ENCODE measurements around the gene ADCY1.

ADCY1 gene

GRCh38 chr7:45566961-45567360, 7.2 kb upstream of the ADCY1 start:
- H3K36me3 ChIP-seq (ENCODE audit: control insufficient read depth, insufficient read depth, low read length): no peaks in the 10 kb centered on the region
- no peak overlapping the region for H3K9ac ChIP-seq (ENCODE audit: low read depth, low read length)
- no peaks in the 10 kb centered on the region; the same call in 1 of the 2 replicates for H3K27me3 ChIP-seq (ENCODE audit: control insufficient read depth, insufficient read depth, low read length)
- no peak overlapping the region for H3K4me3 ChIP-seq (ENCODE audit: low read depth, low read length)
- no peak overlapping the region for H3K27ac ChIP-seq (ENCODE audit: low read depth, low read length)
- H3K9me3 ChIP-seq (ENCODE audit: control insufficient read depth, insufficient read depth, low read length): no peaks in the 10 kb centered on the region
- peaks cover 30% of the 10 kb centered on the region for H3K4me1 ChIP-seq (ENCODE audit: control insufficient read depth, insufficient read depth, low read length)

- H3K27ac ChIP-seq (ENCODE audit: low read depth, low read length): no peak overlapping the region
- H3K9me3 ChIP-seq (ENCODE audit: control insufficient read depth, insufficient read depth, low read length): no peaks in the 10 kb centered on the region
- no peaks in the 10 kb centered on the region for H3K36me3 ChIP-seq (ENCODE audit: control insufficient read depth, insufficient read depth, low read length)
- peaks cover 26% of the 10 kb centered on the region for H3K4me1 ChIP-seq (ENCODE audit: control insufficient read depth, insufficient read depth, low read length)
- peaks cover 7% of the 10 kb centered on the region for H3K27me3 ChIP-seq (ENCODE audit: control insufficient read depth, insufficient read depth, low read length)
- no peak overlapping the region for H3K4me3 ChIP-seq (ENCODE audit: low read depth, low read length)
- no peak overlapping the region for H3K9ac ChIP-seq (ENCODE audit: low read depth, low read length)
Observed at GRCh38 chr7:45567713-45568112, 6.5 kb upstream of the ADCY1 start.

GRCh38 chr7:45568536-45569289, 5.5 kb upstream of the ADCY1 start:
- H3K9me3 ChIP-seq (ENCODE audit: control insufficient read depth, insufficient read depth, low read length): no peaks in the 10 kb centered on the region
- H3K36me3 ChIP-seq (ENCODE audit: control insufficient read depth, insufficient read depth, low read length): no peaks in the 10 kb centered on the region
- H3K27ac ChIP-seq (ENCODE audit: low read depth, low read length): no peak overlapping the region
- peaks cover 16% of the 10 kb centered on the region for H3K4me1 ChIP-seq (ENCODE audit: control insufficient read depth, insufficient read depth, low read length)
- peaks cover 17% of the 10 kb centered on the region for H3K27me3 ChIP-seq (ENCODE audit: control insufficient read depth, insufficient read depth, low read length)
- H3K4me3 ChIP-seq (ENCODE audit: low read depth, low read length): no peak overlapping the region
- H3K9ac ChIP-seq (ENCODE audit: low read depth, low read length): no peak overlapping the region

- no peaks in the 10 kb centered on the region for H3K36me3 ChIP-seq (ENCODE audit: control insufficient read depth, insufficient read depth, low read length)
- peaks cover 10% of the 10 kb centered on the region for H3K4me1 ChIP-seq (ENCODE audit: control insufficient read depth, insufficient read depth, low read length)
- H3K27ac ChIP-seq (ENCODE audit: low read depth, low read length): no peak overlapping the region
- no peak overlapping the region for H3K4me3 ChIP-seq (ENCODE audit: low read depth, low read length)
- H3K9ac ChIP-seq (ENCODE audit: low read depth, low read length): no peak overlapping the region
- peaks cover 21% of the 10 kb centered on the region for H3K27me3 ChIP-seq (ENCODE audit: control insufficient read depth, insufficient read depth, low read length)
- no peaks in the 10 kb centered on the region for H3K9me3 ChIP-seq (ENCODE audit: control insufficient read depth, insufficient read depth, low read length)
Observed at GRCh38 chr7:45569290-45569685, 4.9 kb upstream of the ADCY1 start.

GRCh38 chr7:45570797-45571196, 3.4 kb upstream of the ADCY1 start:
- Histone ChIP-seq H3K36me3 (ENCODE audit: control insufficient read depth, insufficient read depth, low read length) (no peaks in the 10 kb centered on the region), H3K4me1 (ENCODE audit: control insufficient read depth, insufficient read depth, low read length) (peaks cover 3% of the 10 kb centered on the region; the same call in 1 of the 2 replicates), H3K27ac (ENCODE audit: low read depth, low read length) (no peak overlapping the region), H3K4me3 (ENCODE audit: low read depth, low read length) (no peak overlapping the region), H3K9me3 (ENCODE audit: control insufficient read depth, insufficient read depth, low read length) (no peaks in the 10 kb centered on the region), H3K9ac (ENCODE audit: low read depth, low read length) (no peak overlapping the region), H3K27me3 (ENCODE audit: control insufficient read depth, insufficient read depth, low read length) (peaks cover 33% of the 10 kb centered on the region)

GRCh38 chr7:45573204-45573603, 964 bp upstream of the ADCY1 start:
- no peak overlapping the region for H3K27ac ChIP-seq (ENCODE audit: low read depth, low read length)
- H3K9me3 ChIP-seq (ENCODE audit: control insufficient read depth, insufficient read depth, low read length): no peaks in the 10 kb centered on the region
- H3K27me3 ChIP-seq (ENCODE audit: control insufficient read depth, insufficient read depth, low read length): peaks cover 45% of the 10 kb centered on the region
- no peak overlapping the region for H3K4me3 ChIP-seq (ENCODE audit: low read depth, low read length)
- H3K36me3 ChIP-seq (ENCODE audit: control insufficient read depth, insufficient read depth, low read length): no peaks in the 10 kb centered on the region; the same call in 1 of the 2 replicates
- H3K9ac ChIP-seq (ENCODE audit: low read depth, low read length): no peak overlapping the region
- H3K4me1 ChIP-seq (ENCODE audit: control insufficient read depth, insufficient read depth, low read length): peaks cover 20% of the 10 kb centered on the region; the same call in 1 of the 2 replicates

- H3K4me3 ChIP-seq (ENCODE audit: low read depth, low read length): peak overlapping the region; percentile 70; the same call in 1 of the 2 replicates
- no peaks in the 10 kb centered on the region for H3K9me3 ChIP-seq (ENCODE audit: control insufficient read depth, insufficient read depth, low read length)
- no peak overlapping the region for H3K9ac ChIP-seq (ENCODE audit: low read depth, low read length)
- no peaks in the 10 kb centered on the region; the same call in 1 of the 2 replicates for H3K36me3 ChIP-seq (ENCODE audit: control insufficient read depth, insufficient read depth, low read length)
- H3K4me1 ChIP-seq (ENCODE audit: control insufficient read depth, insufficient read depth, low read length): peaks cover 22% of the 10 kb centered on the region; the same call in 1 of the 2 replicates
- H3K27ac ChIP-seq (ENCODE audit: low read depth, low read length): no peak overlapping the region
- H3K27me3 ChIP-seq (ENCODE audit: control insufficient read depth, insufficient read depth, low read length): peaks cover 45% of the 10 kb centered on the region
Observed at GRCh38 chr7:45574416-45574668, 174 bp downstream of the ADCY1 start.

GRCh38 chr7:45574669-45575500, 717 bp downstream of the ADCY1 start:
- Histone ChIP-seq H3K4me1 (ENCODE audit: control insufficient read depth, insufficient read depth, low read length) (peaks cover 26% of the 10 kb centered on the region; the same call in 1 of the 2 replicates), H3K4me3 (ENCODE audit: low read depth, low read length) (peak overlapping the region; percentile 70), H3K9me3 (ENCODE audit: control insufficient read depth, insufficient read depth, low read length) (no peaks in the 10 kb centered on the region), H3K9ac (ENCODE audit: low read depth, low read length) (0 out of 2 replicates have a peak overlapping the region, but pooled peaks have one; percentile 7), H3K36me3 (ENCODE audit: control insufficient read depth, insufficient read depth, low read length) (no peaks in the 10 kb centered on the region; the same call in 1 of the 2 replicates), H3K27ac (ENCODE audit: low read depth, low read length) (no peak overlapping the region), H3K27me3 (ENCODE audit: control insufficient read depth, insufficient read depth, low read length) (peaks cover 45% of the 10 kb centered on the region)

GRCh38 chr7:45575501-45576248, 1.5 kb downstream of the ADCY1 start:
- no peak overlapping the region for H3K27ac ChIP-seq (ENCODE audit: low read depth, low read length)
- no peaks in the 10 kb centered on the region; the same call in 1 of the 2 replicates for H3K36me3 ChIP-seq (ENCODE audit: control insufficient read depth, insufficient read depth, low read length)
- H3K27me3 ChIP-seq (ENCODE audit: control insufficient read depth, insufficient read depth, low read length): peaks cover 45% of the 10 kb centered on the region
- H3K9me3 ChIP-seq (ENCODE audit: control insufficient read depth, insufficient read depth, low read length): no peaks in the 10 kb centered on the region
- H3K4me1 ChIP-seq (ENCODE audit: control insufficient read depth, insufficient read depth, low read length): peaks cover 26% of the 10 kb centered on the region; the same call in 1 of the 2 replicates
- peak overlapping the region; percentile 70 for H3K4me3 ChIP-seq (ENCODE audit: low read depth, low read length)
- H3K9ac ChIP-seq (ENCODE audit: low read depth, low read length): no peak overlapping the region

GRCh38 chr7:45576249-45576929, 2.2 kb downstream of the ADCY1 start:
- peaks cover 45% of the 10 kb centered on the region for H3K27me3 ChIP-seq (ENCODE audit: control insufficient read depth, insufficient read depth, low read length)
- H3K4me1 ChIP-seq (ENCODE audit: control insufficient read depth, insufficient read depth, low read length): peaks cover 26% of the 10 kb centered on the region; the same call in 1 of the 2 replicates
- no peaks in the 10 kb centered on the region for H3K9me3 ChIP-seq (ENCODE audit: control insufficient read depth, insufficient read depth, low read length)
- no peaks in the 10 kb centered on the region; the same call in 1 of the 2 replicates for H3K36me3 ChIP-seq (ENCODE audit: control insufficient read depth, insufficient read depth, low read length)
- peak overlapping the region; percentile 70 for H3K4me3 ChIP-seq (ENCODE audit: low read depth, low read length)
- H3K27ac ChIP-seq (ENCODE audit: low read depth, low read length): no peak overlapping the region
- no peak overlapping the region for H3K9ac ChIP-seq (ENCODE audit: low read depth, low read length)

All from HUES48 (cell line).